HEK293 (cell line): ENCODE measurements around the gene RACGAP1.

Experiments
- CTCF ChIP-seq: fragments of 450-650 bp; formaldehyde crosslinking; IDR thresholded peaks from 2 replicates; pipeline ENCODE4 v1.5.1; 2016; ENCODE audit warnings: missing biosample characterization, missing genetic modification characterization
- PBX3 ChIP-seq: sonication (generic); formaldehyde crosslinking; IDR thresholded peaks from 2 replicates; pipeline ENCODE4 v1.8.1; 2022; ENCODE audit warnings: mild to moderate bottlenecking, moderate library complexity, missing genetic modification reagents
- REST ChIP-seq: fragments of 450-650 bp; formaldehyde crosslinking; IDR thresholded peaks from 2 replicates; pipeline ENCODE4 v1.5.1; 2016; ENCODE audit warnings: missing biosample characterization, missing genetic modification characterization
- ZBTB49 ChIP-seq: fragments of 450-650 bp; formaldehyde crosslinking; IDR thresholded peaks from 2 replicates; pipeline ENCODE4 v1.5.1; 2016; ENCODE audit warnings: missing biosample characterization, missing genetic modification characterization, low read depth
- ZNF121 ChIP-seq: fragments of 450-650 bp; formaldehyde crosslinking; IDR thresholded peaks from 2 replicates; pipeline ENCODE4 v1.5.1; 2016; ENCODE audit warnings: missing biosample characterization, missing genetic modification characterization
- ZNF16 ChIP-seq: fragments of 450-650 bp; formaldehyde crosslinking; IDR thresholded peaks from 2 replicates; pipeline ENCODE4 v1.5.1; 2016; ENCODE audit warnings: low read depth, missing biosample characterization, missing genetic modification characterization
- ZNF174 ChIP-seq: fragments of 450-650 bp; formaldehyde crosslinking; IDR thresholded peaks from 2 replicates; pipeline ENCODE4 v1.5.0; 2017; ENCODE audit warnings: missing biosample characterization, mild to moderate bottlenecking, missing genetic modification characterization
- ZNF324 ChIP-seq: fragments of 450-650 bp; formaldehyde crosslinking; IDR thresholded peaks from 2 replicates; pipeline ENCODE4 v1.5.1; 2016; ENCODE audit warnings: missing biosample characterization, missing genetic modification characterization
- ZNF555 ChIP-seq: fragments of 450-650 bp; formaldehyde crosslinking; conservative IDR thresholded peaks from 2 replicates; pipeline ENCODE4 v1.5.1; 2017; ENCODE audit warnings: missing biosample characterization, mild to moderate bottlenecking, missing genetic modification characterization, inconsistent platforms
- ZNF585B ChIP-seq: fragments of 450-650 bp; formaldehyde crosslinking; IDR thresholded peaks from 2 replicates; pipeline ENCODE4 v1.5.1; 2016; ENCODE audit warnings: missing biosample characterization, missing genetic modification characterization
- ZNF596 ChIP-seq: fragments of 450-650 bp; IDR thresholded peaks from 2 replicates; pipeline ENCODE4 v1.5.0; 2018; ENCODE audit warnings: missing biosample characterization, mild to moderate bottlenecking, missing genetic modification characterization, moderate library complexity
- ZSCAN23 ChIP-seq: fragments of 450-650 bp; formaldehyde crosslinking; IDR thresholded peaks from 2 replicates; pipeline ENCODE4 v1.5.1; 2016; ENCODE audit warnings: missing biosample characterization, missing genetic modification characterization

GRCh38 chr12:50032854-50033581, 7.7 kb upstream of the RACGAP1 start:
- no peak for TF ChIP-seq REST (tag by site-specific recombination)
- no peak for TF ChIP-seq ZSCAN23 (tag by site-specific recombination)
- TF ChIP-seq PBX3 (CRISPR knock-in tag), result no peak
- no peak for TF ChIP-seq ZNF596 (tag by site-specific recombination)
- no peak for TF ChIP-seq ZNF555 (tag by site-specific recombination)
- TF ChIP-seq CTCF (tag by site-specific recombination), result no peak
- no peak for TF ChIP-seq ZNF585B
- no peak for TF ChIP-seq ZNF16 (tag by site-specific recombination)
- no peak for TF ChIP-seq ZNF324 (tag by site-specific recombination)
- TF ChIP-seq ZNF174 (tag by site-specific recombination), result no peak
- no peak for TF ChIP-seq ZNF121 (tag by site-specific recombination)
- TF ChIP-seq ZBTB49 (tag by site-specific recombination), result no peak
